K562 (cell line): ENCODE data around the gene IFT52. TPM values are rescaled to one million over a fixed set of nuclear protein-coding genes. Genes with fewer than 3 reads are reported as not detected.
A peak's percentile ranks its signal among the peaks of the same experiment; 100 is the strongest.

Source experiments
- CEBPG ChIP-seq, 3 experiments: fragments of 200-800 bp in 1 of 3; sonication (Bioruptor generic) in 1 of 3; sonication (generic) in 1 of 3; formaldehyde crosslinking in 1 of 3; IDR thresholded peaks in 2 of 3; conservative IDR thresholded peaks in 1 of 3; 2 replicates each; pipeline versions ENCODE4 v1.6.1 to v1.8.0; 2016 to 2022; ENCODE audit warnings: missing compliant biosample characterization in 2 of 3, missing genetic modification characterization in 2 of 3, mild to moderate bottlenecking in 1 of 3, missing genetic modification reagents in 1 of 3
- JUND ChIP-seq, 2 experiments: IDR thresholded peaks; 2 replicates in 1 of 2; 3 replicates in 1 of 2; pipeline ENCODE4 v1.6.1; 2011; ENCODE audit warnings: borderline replicate concordance in 2 of 2, low read depth in 2 of 2, low read length in 2 of 2, improper control_type of control experiment in 1 of 2, missing biosample characterization in 1 of 2, missing genetic modification characterization in 1 of 2, missing genetic modification reagents in 1 of 2
- MAFF ChIP-seq: IDR thresholded peaks from 2 replicates; pipeline ENCODE4 v1.6.1; 2012; ENCODE audit warnings: low read length, improper control_type of control experiment
- NR2C2 ChIP-seq, 2 experiments: fragments of 200-800 bp in 1 of 2; sonication (Bioruptor generic) in 1 of 2; sonication (generic) in 1 of 2; formaldehyde crosslinking in 1 of 2; IDR thresholded peaks; 2 replicates each; pipeline versions ENCODE4 v1.6.1 to v1.8.0; 2016 to 2022; ENCODE audit warnings: mild to moderate bottlenecking in 1 of 2, missing compliant biosample characterization in 1 of 2, missing genetic modification characterization in 1 of 2, missing genetic modification reagents in 1 of 2
- RBM39 ChIP-seq: fragments of 200-400 bp; formaldehyde crosslinking; optimal IDR thresholded peaks from 2 replicates; pipeline ENCODE3; 2018; ENCODE audit warnings: low read depth, low read length
- TAF9B ChIP-seq: fragments of 450-650 bp; IDR thresholded peaks from 2 replicates; pipeline ENCODE4 v1.6.1; 2018; ENCODE audit warnings: mild to moderate bottlenecking; ENCODE audit not compliant: partially characterized antibody
- TBL1XR1 ChIP-seq, 2 experiments: IDR thresholded peaks; 2 replicates each; pipeline ENCODE4 v1.6.1; 2012; ENCODE audit warnings: improper control_type of control experiment in 2 of 2, low read length in 2 of 2, mild to moderate bottlenecking in 1 of 2
- polyA plus RNA-seq, 8 experiments: library from polyadenylated mRNA; depleted of rRNA in 4 of 8; stranded (reverse) in 5 of 8; unstranded in 3 of 8; fragments of >200 nt; fragmentation: Nextera tagmentation in 2 of 8; fragmentation: Illumina TruSeq in 1 of 8; extraction: Ambion mirVana in 2 of 8; extraction: Trizol in 1 of 8; gene quantifications; 2 replicates each; pipeline versions ENCODE4 v1.2.1 to v1.2.3, GENCODE V29; 2011 to 2014; ENCODE audit warnings: inconsistent platforms in 1 of 8, missing spikeins in 1 of 8
- total RNA-seq, 7 experiments: library from RNA; depleted of rRNA in 6 of 7; stranded (reverse); fragments of >200 nt in 6 of 7; fragmentation: Illumina TruSeq in 2 of 7; extraction: Trizol in 2 of 7; gene quantifications; 2 replicates each; pipeline versions ENCODE4 v1.2.1 to v1.2.3, GENCODE V29; 2011 to 2021; ENCODE audit warnings: low replicate concordance in 1 of 7
- TF ChIP-seq, protein P1 (sequence below): fragments of 450-650 bp; IDR thresholded peaks from 2 replicates; pipeline ENCODE4 v1.6.1; 2016; ENCODE audit warnings: mild to moderate bottlenecking, moderate library complexity
- TF ChIP-seq, protein P2 (sequence below): fragments of 450-650 bp; formaldehyde crosslinking; IDR thresholded peaks from 2 replicates; pipeline ENCODE4 v1.4.0; 2022; ENCODE audit warnings: missing genetic modification characterization

IFT52 gene
- total and polyA plus RNA-seq, 9 of the 15 experiments (the other 6 are each of a cell fraction or from before 2014, with no cell fraction given) = 11.0 to 31.4 (median 20.4) TPM

DNA sequence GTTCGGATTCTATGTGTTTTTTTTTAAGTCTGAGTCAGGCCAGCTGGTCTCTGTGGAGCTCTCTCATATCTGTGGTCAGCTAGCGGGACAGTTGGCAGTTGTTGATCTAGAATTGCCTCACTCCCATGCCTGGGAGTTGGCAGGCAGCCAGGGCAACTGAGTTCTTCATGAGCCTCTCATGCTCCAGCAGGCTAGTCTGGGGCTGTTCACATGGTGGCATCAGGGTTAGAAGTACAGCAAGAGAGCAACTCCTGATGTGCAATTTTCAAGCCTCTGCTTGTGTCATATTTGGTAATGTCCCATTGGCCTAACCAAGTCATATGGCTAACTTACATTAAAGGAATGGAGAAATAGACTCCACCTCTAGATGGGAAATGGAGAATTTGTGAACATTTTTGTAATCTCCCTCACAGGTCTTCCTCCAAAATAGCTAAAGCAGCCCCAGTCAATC lies 6.7 kb upstream of the IFT52 start (continued):
- TF ChIP-seq, protein P1, sequence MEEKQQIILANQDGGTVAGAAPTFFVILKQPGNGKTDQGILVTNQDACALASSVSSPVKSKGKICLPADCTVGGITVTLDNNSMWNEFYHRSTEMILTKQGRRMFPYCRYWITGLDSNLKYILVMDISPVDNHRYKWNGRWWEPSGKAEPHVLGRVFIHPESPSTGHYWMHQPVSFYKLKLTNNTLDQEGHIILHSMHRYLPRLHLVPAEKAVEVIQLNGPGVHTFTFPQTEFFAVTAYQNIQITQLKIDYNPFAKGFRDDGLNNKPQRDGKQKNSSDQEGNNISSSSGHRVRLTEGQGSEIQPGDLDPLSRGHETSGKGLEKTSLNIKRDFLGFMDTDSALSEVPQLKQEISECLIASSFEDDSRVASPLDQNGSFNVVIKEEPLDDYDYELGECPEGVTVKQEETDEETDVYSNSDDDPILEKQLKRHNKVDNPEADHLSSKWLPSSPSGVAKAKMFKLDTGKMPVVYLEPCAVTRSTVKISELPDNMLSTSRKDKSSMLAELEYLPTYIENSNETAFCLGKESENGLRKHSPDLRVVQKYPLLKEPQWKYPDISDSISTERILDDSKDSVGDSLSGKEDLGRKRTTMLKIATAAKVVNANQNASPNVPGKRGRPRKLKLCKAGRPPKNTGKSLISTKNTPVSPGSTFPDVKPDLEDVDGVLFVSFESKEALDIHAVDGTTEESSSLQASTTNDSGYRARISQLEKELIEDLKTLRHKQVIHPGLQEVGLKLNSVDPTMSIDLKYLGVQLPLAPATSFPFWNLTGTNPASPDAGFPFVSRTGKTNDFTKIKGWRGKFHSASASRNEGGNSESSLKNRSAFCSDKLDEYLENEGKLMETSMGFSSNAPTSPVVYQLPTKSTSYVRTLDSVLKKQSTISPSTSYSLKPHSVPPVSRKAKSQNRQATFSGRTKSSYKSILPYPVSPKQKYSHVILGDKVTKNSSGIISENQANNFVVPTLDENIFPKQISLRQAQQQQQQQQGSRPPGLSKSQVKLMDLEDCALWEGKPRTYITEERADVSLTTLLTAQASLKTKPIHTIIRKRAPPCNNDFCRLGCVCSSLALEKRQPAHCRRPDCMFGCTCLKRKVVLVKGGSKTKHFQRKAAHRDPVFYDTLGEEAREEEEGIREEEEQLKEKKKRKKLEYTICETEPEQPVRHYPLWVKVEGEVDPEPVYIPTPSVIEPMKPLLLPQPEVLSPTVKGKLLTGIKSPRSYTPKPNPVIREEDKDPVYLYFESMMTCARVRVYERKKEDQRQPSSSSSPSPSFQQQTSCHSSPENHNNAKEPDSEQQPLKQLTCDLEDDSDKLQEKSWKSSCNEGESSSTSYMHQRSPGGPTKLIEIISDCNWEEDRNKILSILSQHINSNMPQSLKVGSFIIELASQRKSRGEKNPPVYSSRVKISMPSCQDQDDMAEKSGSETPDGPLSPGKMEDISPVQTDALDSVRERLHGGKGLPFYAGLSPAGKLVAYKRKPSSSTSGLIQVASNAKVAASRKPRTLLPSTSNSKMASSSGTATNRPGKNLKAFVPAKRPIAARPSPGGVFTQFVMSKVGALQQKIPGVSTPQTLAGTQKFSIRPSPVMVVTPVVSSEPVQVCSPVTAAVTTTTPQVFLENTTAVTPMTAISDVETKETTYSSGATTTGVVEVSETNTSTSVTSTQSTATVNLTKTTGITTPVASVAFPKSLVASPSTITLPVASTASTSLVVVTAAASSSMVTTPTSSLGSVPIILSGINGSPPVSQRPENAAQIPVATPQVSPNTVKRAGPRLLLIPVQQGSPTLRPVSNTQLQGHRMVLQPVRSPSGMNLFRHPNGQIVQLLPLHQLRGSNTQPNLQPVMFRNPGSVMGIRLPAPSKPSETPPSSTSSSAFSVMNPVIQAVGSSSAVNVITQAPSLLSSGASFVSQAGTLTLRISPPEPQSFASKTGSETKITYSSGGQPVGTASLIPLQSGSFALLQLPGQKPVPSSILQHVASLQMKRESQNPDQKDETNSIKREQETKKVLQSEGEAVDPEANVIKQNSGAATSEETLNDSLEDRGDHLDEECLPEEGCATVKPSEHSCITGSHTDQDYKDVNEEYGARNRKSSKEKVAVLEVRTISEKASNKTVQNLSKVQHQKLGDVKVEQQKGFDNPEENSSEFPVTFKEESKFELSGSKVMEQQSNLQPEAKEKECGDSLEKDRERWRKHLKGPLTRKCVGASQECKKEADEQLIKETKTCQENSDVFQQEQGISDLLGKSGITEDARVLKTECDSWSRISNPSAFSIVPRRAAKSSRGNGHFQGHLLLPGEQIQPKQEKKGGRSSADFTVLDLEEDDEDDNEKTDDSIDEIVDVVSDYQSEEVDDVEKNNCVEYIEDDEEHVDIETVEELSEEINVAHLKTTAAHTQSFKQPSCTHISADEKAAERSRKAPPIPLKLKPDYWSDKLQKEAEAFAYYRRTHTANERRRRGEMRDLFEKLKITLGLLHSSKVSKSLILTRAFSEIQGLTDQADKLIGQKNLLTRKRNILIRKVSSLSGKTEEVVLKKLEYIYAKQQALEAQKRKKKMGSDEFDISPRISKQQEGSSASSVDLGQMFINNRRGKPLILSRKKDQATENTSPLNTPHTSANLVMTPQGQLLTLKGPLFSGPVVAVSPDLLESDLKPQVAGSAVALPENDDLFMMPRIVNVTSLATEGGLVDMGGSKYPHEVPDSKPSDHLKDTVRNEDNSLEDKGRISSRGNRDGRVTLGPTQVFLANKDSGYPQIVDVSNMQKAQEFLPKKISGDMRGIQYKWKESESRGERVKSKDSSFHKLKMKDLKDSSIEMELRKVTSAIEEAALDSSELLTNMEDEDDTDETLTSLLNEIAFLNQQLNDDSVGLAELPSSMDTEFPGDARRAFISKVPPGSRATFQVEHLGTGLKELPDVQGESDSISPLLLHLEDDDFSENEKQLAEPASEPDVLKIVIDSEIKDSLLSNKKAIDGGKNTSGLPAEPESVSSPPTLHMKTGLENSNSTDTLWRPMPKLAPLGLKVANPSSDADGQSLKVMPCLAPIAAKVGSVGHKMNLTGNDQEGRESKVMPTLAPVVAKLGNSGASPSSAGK = peak; percentile 55
- TF ChIP-seq JUND (IDR thresholded peaks at IDR 0.05; ENCODE audit: borderline replicate concordance, low read depth, low read length) = peak; percentile 86
- TF ChIP-seq JUND (tag; IDR thresholded peaks at IDR 0.05; ENCODE audit: borderline replicate concordance, low read depth, low read length) = peak; percentile 81; the same call in 2 of the 3 replicates
- TF ChIP-seq, protein P2, sequence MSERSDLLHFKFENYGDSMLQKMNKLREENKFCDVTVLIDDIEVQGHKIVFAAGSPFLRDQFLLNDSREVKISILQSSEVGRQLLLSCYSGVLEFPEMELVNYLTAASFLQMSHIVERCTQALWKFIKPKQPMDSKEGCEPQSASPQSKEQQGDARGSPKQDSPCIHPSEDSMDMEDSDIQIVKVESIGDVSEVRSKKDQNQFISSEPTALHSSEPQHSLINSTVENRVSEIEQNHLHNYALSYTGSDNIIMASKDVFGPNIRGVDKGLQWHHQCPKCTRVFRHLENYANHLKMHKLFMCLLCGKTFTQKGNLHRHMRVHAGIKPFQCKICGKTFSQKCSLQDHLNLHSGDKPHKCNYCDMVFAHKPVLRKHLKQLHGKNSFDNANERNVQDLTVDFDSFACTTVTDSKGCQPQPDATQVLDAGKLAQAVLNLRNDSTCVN (CRISPR knock-in tag) = no peak
- TF ChIP-seq TBL1XR1 (IDR thresholded peaks at IDR 0.05; ENCODE audit: low read length in 2 of 2) = peak in 1 of 2 experiments; percentile 83; a peak in 2 of 4 replicates
- peak; percentile 94 for TF ChIP-seq CEBPG (CRISPR knock-in tag; IDR thresholded peaks at IDR 0.05)
- peak; percentile 81 to 90 for TF ChIP-seq CEBPG (tag; conservative IDR thresholded peaks at IDR 0.05 in 1 of 2, IDR thresholded peaks at IDR 0.05 in 1 of 2)
- no peak for TF ChIP-seq RBM39
- peak; percentile 55 for TF ChIP-seq TAF9B
- TF ChIP-seq NR2C2 (CRISPR knock-in tag; IDR thresholded peaks at IDR 0.05) = no peak
- peak; percentile 32; the same call in 1 of the 2 replicates for TF ChIP-seq NR2C2 (tag; IDR thresholded peaks at IDR 0.05)
- peak; percentile 11; the same call in 1 of the 2 replicates for TF ChIP-seq MAFF
